Caco-2 (cell line): ENCODE results near the gene EMX1. TPM values are rescaled to one million over a fixed set of nuclear protein-coding genes. Genes with fewer than 3 reads are reported as not detected.

Experiments
- BruUV-seq: library from RNA; stranded (reverse); fragments of 400-500 nt; replicated peaks from 2 replicates; lab custom pipeline; 2021; lab: Mats Ljungman, UMichigan
- CTCF ChIA-PET: fragments of 300-600 bp; sonication (Branson Sonifier 250); formaldehyde crosslinking; loops from one replicate; lab custom pipeline; 2022; ENCODE audit warnings: antibody characterized with exemption; lab: Charles Lee
- POLR2A ChIA-PET: fragments of 300-600 bp; sonication (Branson Sonifier 250); formaldehyde crosslinking; loops from one replicate; lab custom pipeline; 2022; ENCODE audit warnings: antibody characterized with exemption; lab: Charles Lee
- DNase-seq, 2 experiments: peaks; one replicate each; pipeline versions ENCODE4 v3.0.0 to v3.0.0-alpha.2; 2020 to 2022
- H3K27me3 ChIP-seq: replicated peaks from 2 replicates; pipeline ENCODE4 v1.6.0; 2011; ENCODE audit warnings: low read length; ENCODE audit not compliant: control insufficient read depth, insufficient read depth
- H3K36me3 ChIP-seq: 2 replicates; pipeline ENCODE4 v1.5.1; 2011; ENCODE audit warnings: low read length; ENCODE audit not compliant: control insufficient read depth, insufficient read depth
- H3K4me1 ChIP-seq: fragments of 250-450 bp; sonication (Bioruptor Pico); 2 replicates; pipeline ENCODE4 v1.5.1; 2020; ENCODE audit warnings: mild to moderate bottlenecking
- H3K4me3 ChIP-seq: 2 replicates; pipeline ENCODE4 v1.5.1; 2011; ENCODE audit warnings: low read depth, mild to moderate bottlenecking, control low read depth, low read length
- H3K9me3 ChIP-seq: fragments of 250-450 bp; sonication (Bioruptor Pico); 2 replicates; pipeline ENCODE4 v1.5.1; 2020; ENCODE audit warnings: mild to moderate bottlenecking, moderate library complexity
- H3K27ac Mint-ChIP-seq: one replicate; pipeline ENCODE4 v1.8.0; 2022; ENCODE audit warnings: mixed read lengths; ENCODE audit not compliant: unreplicated experiment
- H3K27me3 Mint-ChIP-seq: one replicate; pipeline ENCODE4 v1.8.0; 2022; ENCODE audit warnings: mixed read lengths; ENCODE audit not compliant: insufficient read depth, unreplicated experiment
- H3K36me3 Mint-ChIP-seq: one replicate; pipeline ENCODE4 v1.8.0; 2022; ENCODE audit warnings: mild to moderate bottlenecking, mixed read lengths; ENCODE audit not compliant: insufficient read depth, unreplicated experiment
- H3K4me1 Mint-ChIP-seq: one replicate; pipeline ENCODE4 v1.8.0; 2022; ENCODE audit warnings: low read depth, mixed read lengths; ENCODE audit not compliant: unreplicated experiment
- H3K4me3 Mint-ChIP-seq: one replicate; pipeline ENCODE4 v1.8.0; 2022; ENCODE audit warnings: mild to moderate bottlenecking, moderate library complexity, mixed read lengths; ENCODE audit not compliant: unreplicated experiment
- H3K9me3 Mint-ChIP-seq: one replicate; pipeline ENCODE4 v1.8.0; 2022; ENCODE audit warnings: mixed read lengths; ENCODE audit not compliant: unreplicated experiment
- intact Hi-C: fragments of 100-400 bp; cut with micrococcal nuclease; formaldehyde crosslinking; loops from one replicate; pipeline ENCODE4 v1.10.0; 2022; ENCODE audit not compliant: unreplicated experiment
- total RNA-seq: library from RNA; stranded (reverse); gene quantifications from 2 replicates; pipeline ENCODE4 v1.2.3, GENCODE V29; 2022
- TF ChIP-seq, protein P1 (sequence below), 2 experiments: fragments of 200-600 bp in 1 of 2; IDR thresholded peaks; 1 replicate in 1 of 2; 2 replicates in 1 of 2; pipeline versions ENCODE4 v1.5.1 to v1.8.0; 2011 to 2022; ENCODE audit warnings: antibody characterized with exemption in 1 of 2, control low read depth in 1 of 2, inconsistent platforms in 1 of 2, low read depth in 1 of 2, low read length in 1 of 2, mild to moderate bottlenecking in 1 of 2, moderate library complexity in 1 of 2; ENCODE audit not compliant: insufficient read depth in 1 of 2, severe bottlenecking in 1 of 2, unreplicated experiment in 1 of 2

Gene EMX1
- total RNA-seq, 1 experiment from 2014 or later = 3.6 TPM

DNA sequence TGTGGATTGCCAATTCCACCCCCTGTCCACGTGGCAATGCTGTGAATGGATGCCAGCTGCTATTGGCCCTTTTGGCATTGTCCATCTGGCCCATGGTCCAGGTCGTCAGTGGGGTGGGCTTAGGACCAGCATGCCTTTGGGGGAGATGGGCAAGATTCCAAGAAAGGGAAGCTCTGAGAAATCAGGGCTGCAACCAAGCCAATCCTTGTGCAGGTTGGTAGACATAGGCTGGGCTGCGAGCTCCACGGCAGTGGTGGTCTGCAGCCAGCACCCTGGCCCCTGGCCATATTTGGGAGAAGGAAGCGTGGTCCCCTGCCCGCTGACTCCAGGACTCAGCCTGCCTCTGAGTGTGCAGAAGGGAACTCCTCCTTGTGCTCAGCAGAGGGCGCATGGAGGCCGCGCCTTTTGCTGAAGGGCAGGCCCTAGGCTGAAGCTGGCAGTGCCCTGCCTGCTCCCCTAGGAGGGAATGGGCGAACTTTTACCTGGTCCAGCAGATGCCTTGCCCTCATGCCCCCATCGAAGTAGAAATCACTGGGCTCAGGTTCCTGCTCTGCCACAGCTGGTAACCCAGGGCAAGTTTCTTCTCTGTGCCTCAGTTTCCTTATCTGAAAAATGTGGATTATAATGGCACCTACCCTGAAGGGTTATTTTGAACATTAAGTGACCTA, 24.7 kb upstream of the EMX1 start:
- BruUV-seq = no TSS peak
- Histone ChIP-seq H3K4me1 (peaks cover 7% of the 10 kb centered on the region; the same call in 1 of the 2 replicates), H3K9me3 (no peaks in the 10 kb centered on the region), H3K4me3 (no peak overlapping the region), H3K36me3 (no peaks in the 10 kb centered on the region; the same call in 1 of the 2 replicates), H3K27me3 (no peaks in the 10 kb centered on the region)
- POLR2A ChIA-PET = no interaction called here
- TF ChIP-seq, protein P1, sequence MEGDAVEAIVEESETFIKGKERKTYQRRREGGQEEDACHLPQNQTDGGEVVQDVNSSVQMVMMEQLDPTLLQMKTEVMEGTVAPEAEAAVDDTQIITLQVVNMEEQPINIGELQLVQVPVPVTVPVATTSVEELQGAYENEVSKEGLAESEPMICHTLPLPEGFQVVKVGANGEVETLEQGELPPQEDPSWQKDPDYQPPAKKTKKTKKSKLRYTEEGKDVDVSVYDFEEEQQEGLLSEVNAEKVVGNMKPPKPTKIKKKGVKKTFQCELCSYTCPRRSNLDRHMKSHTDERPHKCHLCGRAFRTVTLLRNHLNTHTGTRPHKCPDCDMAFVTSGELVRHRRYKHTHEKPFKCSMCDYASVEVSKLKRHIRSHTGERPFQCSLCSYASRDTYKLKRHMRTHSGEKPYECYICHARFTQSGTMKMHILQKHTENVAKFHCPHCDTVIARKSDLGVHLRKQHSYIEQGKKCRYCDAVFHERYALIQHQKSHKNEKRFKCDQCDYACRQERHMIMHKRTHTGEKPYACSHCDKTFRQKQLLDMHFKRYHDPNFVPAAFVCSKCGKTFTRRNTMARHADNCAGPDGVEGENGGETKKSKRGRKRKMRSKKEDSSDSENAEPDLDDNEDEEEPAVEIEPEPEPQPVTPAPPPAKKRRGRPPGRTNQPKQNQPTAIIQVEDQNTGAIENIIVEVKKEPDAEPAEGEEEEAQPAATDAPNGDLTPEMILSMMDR (IDR thresholded peaks at IDR 0.05; ENCODE audit: insufficient read depth in 1 of 2, low read depth in 1 of 2, low read length in 1 of 2, severe bottlenecking in 1 of 2, unreplicated experiment in 1 of 2) = peak; percentile 79 to 82
- no peak overlapping the region for H3K27ac Mint-ChIP-seq
- H3K36me3 Mint-ChIP-seq = peaks cover 5% of the 10 kb centered on the region
- H3K4me1 Mint-ChIP-seq = peaks cover 14% of the 10 kb centered on the region
- DNase-seq = peak; percentile 66 to 70
- CTCF ChIA-PET = interaction anchor here (0.6 to 3.0 kb wide), 13 partner anchors 25 to 341 kb away, joined by 3 to 62 read pairs (median 10); partner anchors contain the start of genes EMX1 and PRADC1
- H3K9me3 Mint-ChIP-seq = no peaks in the 10 kb centered on the region
- intact Hi-C loops = loop anchor here (1.0 to 2.0 kb wide), 6 partner anchors 43 to 320 kb away; no protein-coding TSS in a partner anchor
- H3K27me3 Mint-ChIP-seq = no peaks in the 10 kb centered on the region
- no peak overlapping the region for H3K4me3 Mint-ChIP-seq

DNA sequence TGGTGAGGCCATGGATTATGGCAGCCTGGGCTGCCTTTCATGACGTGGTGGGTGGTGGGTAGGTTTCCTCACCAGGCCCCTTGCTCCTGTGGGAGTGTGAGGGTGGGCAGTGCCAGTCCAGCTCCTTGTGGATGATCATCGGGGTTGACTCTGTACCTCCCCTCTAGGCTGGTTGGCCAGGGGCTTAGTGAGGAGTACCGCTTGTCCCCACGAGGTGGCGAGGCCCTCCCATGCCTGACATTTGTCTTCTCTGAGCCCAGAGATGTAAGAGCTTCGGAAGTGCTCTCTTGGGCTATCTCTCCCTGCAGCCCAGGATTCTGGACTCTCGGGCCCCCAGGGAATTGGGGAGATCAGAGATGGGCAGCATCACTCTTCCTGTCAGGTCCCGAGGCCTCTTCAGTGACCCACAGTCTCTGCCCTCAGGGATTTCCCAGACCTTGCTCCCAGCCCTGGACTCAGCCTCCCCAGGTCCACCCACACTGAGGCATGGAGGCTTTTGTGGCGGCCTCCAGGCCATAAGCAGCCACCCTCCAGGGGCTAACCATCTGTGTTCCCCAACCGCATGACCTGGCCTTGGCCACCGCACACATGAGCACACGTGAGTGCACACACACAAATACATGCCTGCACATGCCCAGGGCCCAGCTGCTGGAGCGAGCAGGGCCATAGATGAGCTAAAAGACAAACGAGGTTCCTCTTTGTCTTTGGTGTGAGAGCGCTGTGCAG, 23.6 kb upstream of the EMX1 start:
- POLR2A ChIA-PET = no interaction called here

GRCh38 chr2:72894514-72894913, 22.8 kb upstream of the EMX1 start:
- peaks cover 5% of the 10 kb centered on the region for H3K36me3 Mint-ChIP-seq
- TF ChIP-seq, protein P1 (IDR thresholded peaks at IDR 0.05; ENCODE audit: insufficient read depth in 1 of 2, low read depth in 1 of 2, low read length in 1 of 2, severe bottlenecking in 1 of 2, unreplicated experiment in 1 of 2) = no peak
- BruUV-seq = no TSS peak
- H3K27me3 Mint-ChIP-seq = peaks cover 6% of the 10 kb centered on the region
- intact Hi-C loops = no loop called here
- no peak overlapping the region for H3K4me3 ChIP-seq
- no peak overlapping the region for H3K27ac Mint-ChIP-seq
- ChIA-PET POLR2A (no interaction called here), CTCF (interaction anchor here (1.3 to 3.0 kb wide), 8 partner anchors 17 to 283 kb away, joined by 6 to 62 read pairs (median 16); partner anchors contain the start of gene EMX1)
- H3K4me1 Mint-ChIP-seq = peaks cover 7% of the 10 kb centered on the region
- H3K4me3 Mint-ChIP-seq = no peak overlapping the region
- no peaks in the 10 kb centered on the region; the same call in 1 of the 2 replicates for H3K36me3 ChIP-seq
- no peaks in the 10 kb centered on the region for H3K4me1 ChIP-seq
- DNase-seq = no peak
- H3K9me3 Mint-ChIP-seq = no peaks in the 10 kb centered on the region
- no peaks in the 10 kb centered on the region for H3K27me3 ChIP-seq
- H3K9me3 ChIP-seq = no peaks in the 10 kb centered on the region

More for the DNA sequence above, 23.6 kb upstream of the EMX1 start:
- Mint-ChIP-seq H3K4me3 (no peak overlapping the region), H3K9me3 (no peaks in the 10 kb centered on the region), H3K36me3 (peaks cover 5% of the 10 kb centered on the region), H3K27ac (no peak overlapping the region), H3K27me3 (peaks cover 3% of the 10 kb centered on the region), H3K4me1 (peaks cover 9% of the 10 kb centered on the region)
- DNase-seq = peak; percentile 80 to 83
- CTCF ChIA-PET = interaction anchor here (0.6 to 3.0 kb wide), 18 partner anchors 10 to 283 kb away, joined by 3 to 62 read pairs (median 6); partner anchors contain the start of gene EMX1
- intact Hi-C loops = loop anchor here (1.0 to 2.0 kb wide), 6 partner anchors 42 to 319 kb away; no protein-coding TSS in a partner anchor
- Histone ChIP-seq H3K36me3 (no peaks in the 10 kb centered on the region; the same call in 1 of the 2 replicates), H3K27me3 (no peaks in the 10 kb centered on the region), H3K9me3 (no peaks in the 10 kb centered on the region), H3K4me1 (no peaks in the 10 kb centered on the region), H3K4me3 (no peak overlapping the region)
- BruUV-seq = no TSS peak
- TF ChIP-seq, protein P1 (IDR thresholded peaks at IDR 0.05; ENCODE audit: insufficient read depth in 1 of 2, low read depth in 1 of 2, low read length in 1 of 2, severe bottlenecking in 1 of 2, unreplicated experiment in 1 of 2) = peak; percentile 83 to 95
